Measurements from ENCODE around the gene NAGA. TPM values are rescaled to one million over a fixed set of nuclear protein-coding genes. Genes with fewer than 3 reads are reported as not detected.
"Not testable (repeated sequence)": the region's sequence is repeated elsewhere in the genome, so short reads cannot be mapped to it uniquely, and the experiment has no call there.

Gene NAGA
- total RNA-seq, 1 donor from 2014 or later = 52.3 TPM

DNA sequence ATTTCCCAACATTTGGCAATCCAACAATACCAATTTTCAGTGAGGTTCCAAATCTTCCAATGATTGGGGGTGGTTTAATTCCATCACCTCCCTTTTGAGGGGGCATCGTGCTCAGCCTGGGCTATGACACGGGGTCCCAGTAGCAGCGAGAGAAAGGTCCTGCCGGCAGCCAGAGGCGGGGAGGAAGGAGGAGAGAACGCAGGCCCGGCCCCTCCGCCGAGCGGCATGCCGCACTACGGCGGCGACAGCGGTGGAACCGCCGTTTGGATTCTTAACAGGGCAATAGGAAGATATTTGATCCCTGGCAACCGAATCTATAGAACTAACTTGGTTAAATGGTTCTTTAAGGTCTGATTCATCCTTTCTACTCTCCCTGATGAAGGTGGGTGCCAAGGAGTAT is 38.2 kb upstream of the NAGA start:
- TF ChIP-seq, protein P1, sequence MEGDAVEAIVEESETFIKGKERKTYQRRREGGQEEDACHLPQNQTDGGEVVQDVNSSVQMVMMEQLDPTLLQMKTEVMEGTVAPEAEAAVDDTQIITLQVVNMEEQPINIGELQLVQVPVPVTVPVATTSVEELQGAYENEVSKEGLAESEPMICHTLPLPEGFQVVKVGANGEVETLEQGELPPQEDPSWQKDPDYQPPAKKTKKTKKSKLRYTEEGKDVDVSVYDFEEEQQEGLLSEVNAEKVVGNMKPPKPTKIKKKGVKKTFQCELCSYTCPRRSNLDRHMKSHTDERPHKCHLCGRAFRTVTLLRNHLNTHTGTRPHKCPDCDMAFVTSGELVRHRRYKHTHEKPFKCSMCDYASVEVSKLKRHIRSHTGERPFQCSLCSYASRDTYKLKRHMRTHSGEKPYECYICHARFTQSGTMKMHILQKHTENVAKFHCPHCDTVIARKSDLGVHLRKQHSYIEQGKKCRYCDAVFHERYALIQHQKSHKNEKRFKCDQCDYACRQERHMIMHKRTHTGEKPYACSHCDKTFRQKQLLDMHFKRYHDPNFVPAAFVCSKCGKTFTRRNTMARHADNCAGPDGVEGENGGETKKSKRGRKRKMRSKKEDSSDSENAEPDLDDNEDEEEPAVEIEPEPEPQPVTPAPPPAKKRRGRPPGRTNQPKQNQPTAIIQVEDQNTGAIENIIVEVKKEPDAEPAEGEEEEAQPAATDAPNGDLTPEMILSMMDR (IDR thresholded peaks at IDR 0.05) = no peak
- Histone ChIP-seq H3K4me3 (no peak overlapping the region), H3K27me3 (no peaks in the 10 kb centered on the region), H3K4me1 (no peaks in the 10 kb centered on the region), H3K36me3 (no peaks in the 10 kb centered on the region), H3K9me3 (peaks cover 11 to 13% of the 10 kb centered on the region in 2 donors), H3K27ac (no peak overlapping the region)
- no peak for DNase-seq (ENCODE audit: low spot score in 2 of 2)
- intact Hi-C loops (cut with DNase I) = no loop called here

DNA sequence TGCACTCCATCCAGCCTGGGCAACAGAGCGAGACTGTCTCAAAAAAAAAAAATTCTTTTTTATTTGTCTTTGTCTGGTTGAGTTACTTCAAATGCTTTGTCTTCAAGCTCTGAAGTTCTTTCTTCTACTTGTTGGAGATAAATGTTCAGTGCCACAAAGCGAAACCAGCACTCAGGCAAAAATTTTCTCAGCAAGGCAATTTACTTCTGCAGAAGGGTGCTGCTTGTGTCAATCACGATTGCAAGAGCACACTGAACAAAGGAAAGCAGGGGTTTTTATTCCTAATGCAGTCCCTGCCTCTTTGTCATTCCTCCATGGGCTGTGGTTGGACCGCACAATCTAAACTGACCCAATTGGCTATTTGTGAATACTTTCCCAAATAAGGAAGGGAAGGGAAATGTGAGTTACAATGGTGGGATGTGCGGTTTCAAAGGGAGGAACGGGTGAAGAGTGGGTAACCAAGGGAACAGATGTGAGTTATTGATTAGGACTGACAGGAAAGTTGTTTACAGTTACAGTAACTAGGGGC is 33.8 kb upstream of the NAGA start:
- H3K4me3 ChIP-seq; DNase-seq (ENCODE audit: low spot score in 2 of 2); H3K4me1 ChIP-seq; H3K36me3 ChIP-seq; H3K27ac ChIP-seq; H3K27me3 ChIP-seq; intact Hi-C loops (cut with DNase I): not testable (repeated sequence)
- peaks cover 31 to 43% of the 10 kb centered on the region in 2 donors for H3K9me3 ChIP-seq

DNA sequence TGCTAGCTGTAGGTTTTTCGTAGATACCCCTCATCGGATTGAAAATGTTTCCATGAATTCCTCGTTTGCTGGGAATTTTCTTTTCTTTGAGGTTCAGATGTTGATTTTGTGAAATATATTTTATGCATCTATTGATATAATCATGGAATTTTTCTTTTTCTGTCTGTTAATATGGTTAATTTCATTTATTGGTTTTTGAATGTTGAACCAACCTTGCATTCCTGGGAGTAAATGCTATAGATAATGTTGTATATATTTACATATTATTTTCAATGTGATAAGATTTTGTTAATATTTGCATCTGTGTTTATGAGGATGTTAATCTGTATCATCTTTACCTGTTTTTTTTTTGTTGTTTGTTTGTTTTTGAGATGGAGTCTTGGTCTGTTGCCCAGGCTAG is 30.6 kb upstream of the NAGA start:
- TF ChIP-seq, protein P1 (IDR thresholded peaks at IDR 0.05) = no peak
- DNase-seq (ENCODE audit: low spot score in 2 of 2) = no peak
- peaks cover 0 to 5% of the 10 kb centered on the region in 2 donors for H3K36me3 ChIP-seq
- H3K4me3 ChIP-seq = no peak overlapping the region
- no peaks in the 10 kb centered on the region for H3K27me3 ChIP-seq
- H3K9me3 ChIP-seq = peaks cover 31 to 43% of the 10 kb centered on the region in 2 donors
- H3K4me1 ChIP-seq = no peaks in the 10 kb centered on the region
- no peak overlapping the region for H3K27ac ChIP-seq
- intact Hi-C loops (cut with DNase I) = no loop called here

DNA sequence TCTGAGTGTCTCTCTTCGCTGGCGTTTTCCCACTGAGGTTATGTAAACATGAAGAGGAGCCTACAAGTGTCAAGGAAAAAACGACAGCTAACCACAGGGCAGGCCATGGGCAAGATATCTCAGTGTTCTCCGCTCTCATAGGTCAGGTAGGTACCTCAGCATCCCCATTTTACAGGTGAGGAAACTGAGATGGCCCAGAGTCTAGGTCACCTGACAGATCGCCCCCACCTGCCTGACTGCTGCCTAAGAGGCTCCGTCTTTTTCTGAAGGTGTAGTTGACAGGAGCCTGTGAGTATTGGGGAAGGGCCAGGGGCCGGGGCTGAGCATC is 20.8 kb upstream of the NAGA start:
- DNase-seq (ENCODE audit: low spot score in 2 of 2) = no peak
- H3K27ac ChIP-seq = peak overlapping the region; percentile 89 to 93

DNA sequence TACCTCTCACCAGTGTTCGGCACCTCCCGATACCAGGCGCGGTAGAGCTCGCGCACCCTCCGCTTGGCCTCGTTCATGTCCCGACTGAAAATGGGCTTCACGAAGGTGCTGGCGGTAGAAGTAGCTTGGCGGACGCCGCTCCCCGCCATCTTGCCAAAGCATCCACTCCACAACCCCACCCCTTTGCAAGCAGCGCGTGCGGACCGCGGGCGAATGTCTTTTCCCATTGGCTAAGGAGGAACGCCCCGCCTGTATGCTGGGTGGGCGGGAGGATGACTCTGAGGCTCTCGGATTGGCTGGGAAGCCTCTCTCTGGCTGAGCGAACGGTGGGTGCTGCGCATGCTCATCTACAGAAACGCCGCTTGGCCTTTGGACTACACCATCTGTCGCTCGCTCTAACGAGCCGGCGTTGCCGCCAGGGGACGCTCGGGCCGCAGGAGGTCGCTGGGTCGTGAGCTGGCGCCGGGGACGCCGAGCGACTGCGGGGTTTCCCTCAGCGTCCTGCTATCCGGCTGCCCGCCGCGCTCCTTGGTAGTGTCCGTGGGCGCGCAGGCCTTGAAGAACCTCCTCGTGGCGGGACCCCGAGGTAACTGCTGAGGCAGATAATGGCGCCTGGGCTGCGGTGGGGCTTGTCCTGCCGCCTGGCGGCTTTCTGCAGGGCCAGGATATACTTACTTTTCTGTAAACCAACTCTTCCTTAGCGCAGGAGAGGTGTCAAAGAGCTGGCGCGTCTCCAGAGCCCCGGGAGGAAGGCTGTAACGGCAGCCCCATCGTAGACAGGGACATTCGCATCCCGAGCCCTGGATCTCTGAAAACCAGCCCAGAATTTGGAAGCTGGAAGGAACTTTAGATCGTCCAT is 20.2 kb upstream of the NAGA start, which contains the start of gene NDUFA6:
NDUFA6 (minus strand) TSS at position 177 of the 859 bp plus-strand sequence; CDS start at position 149, 28 bp downstream.
- Histone ChIP-seq H3K27ac (peak within 1 kb of the TSS; percentile 93 to 97), H3K4me3 (peak within 1 kb of the TSS; percentile 79 to 91), H3K4me1 (peaks cover 5 to 16% of the 10 kb centered on the region in 2 donors), H3K9me3 (no peaks in the 10 kb centered on the region), H3K27me3 (no peaks in the 10 kb centered on the region), H3K36me3 (peaks cover 7 to 16% of the 10 kb centered on the region in 2 donors)
- TF ChIP-seq, protein P1 (IDR thresholded peaks at IDR 0.05) = peak; percentile 90 to 98 (median 95)
- peak; percentile 98 to 99 for DNase-seq (ENCODE audit: low spot score in 2 of 2)
- intact Hi-C loops (cut with DNase I) = loop anchor here (1.0 to 2.0 kb wide), 5 partner anchors 11 to 354 kb away; partner anchors contain the start of genes NAGA and TCF20

More for the DNA sequence above, 20.8 kb upstream of the NAGA start:
- Histone ChIP-seq H3K36me3 (peaks cover 2 to 10% of the 10 kb centered on the region in 2 donors), H3K9me3 (no peaks in the 10 kb centered on the region), H3K4me3 (peak overlapping the region; percentile 79 to 91), H3K27me3 (no peaks in the 10 kb centered on the region), H3K4me1 (peaks cover 5 to 16% of the 10 kb centered on the region in 2 donors)
- intact Hi-C loops (cut with DNase I) = loop anchor here (1.0 to 2.0 kb wide), 3 partner anchors 179 to 353 kb away; partner anchors contain the start of gene TCF20
- TF ChIP-seq, protein P1 (IDR thresholded peaks at IDR 0.05) = no peak

DNA sequence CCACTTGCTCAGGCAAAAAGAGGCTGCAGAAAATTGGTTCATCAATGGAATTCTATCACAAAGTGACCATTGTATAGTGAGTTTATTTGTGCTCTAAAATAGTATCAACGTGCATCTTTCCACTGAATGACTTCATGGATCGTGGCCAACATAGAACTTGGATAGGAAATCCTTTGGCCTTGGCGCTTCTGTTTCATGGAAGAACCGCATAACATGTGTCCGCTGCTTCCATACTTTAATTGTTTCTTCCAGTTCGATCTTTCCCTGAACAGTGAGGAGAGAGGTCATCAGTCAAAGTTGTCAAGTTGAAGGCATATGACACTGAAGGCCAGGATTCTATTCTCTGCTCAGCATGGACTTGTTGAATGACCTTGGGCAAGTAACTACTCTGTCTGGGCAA is 15.4 kb upstream of the NAGA start:
- no peak overlapping the region for H3K27ac ChIP-seq
- intact Hi-C loops (cut with DNase I) = no loop called here
- TF ChIP-seq, protein P1 (IDR thresholded peaks at IDR 0.05) = no peak

More for the DNA sequence above, 15.4 kb upstream of the NAGA start:
- no peaks in the 10 kb centered on the region for H3K9me3 ChIP-seq
- H3K4me1 ChIP-seq = peaks cover 0 to 20% of the 10 kb centered on the region in 2 donors
- no peak overlapping the region for H3K4me3 ChIP-seq
- DNase-seq (ENCODE audit: low spot score in 2 of 2) = no peak
- no peaks in the 10 kb centered on the region for H3K27me3 ChIP-seq
- H3K36me3 ChIP-seq = peaks cover 34 to 48% of the 10 kb centered on the region in 2 donors
